Activated T-cell treated with anti-CD3 and anti-CD28 coated beads for 1 hour (primary cell): ENCODE measurements around the gene GCN1.
"Not testable (repeated sequence)": the region's sequence is repeated elsewhere in the genome, so short reads cannot be mapped to it uniquely, and the experiment has no call there.

Source experiments
- DNase-seq: peaks from one replicate; pipeline ENCODE4 v3.0.0-alpha.2; 2020; ENCODE audit warnings: low read depth

Gene GCN1

GRCh38 chr12:120213182-120213581 is 18.7 kb upstream of the GCN1 start:
- DNase-seq: not testable (repeated sequence)

GRCh38 chr12:120212301-120212700 is 17.8 kb upstream of the GCN1 start:
- no peak for DNase-seq

GRCh38 chr12:120211904-120212283 is 17.4 kb upstream of the GCN1 start:
- no peak for DNase-seq

- DNase-seq: no peak
Measured at GRCh38 chr12:120211243-120211903, 16.9 kb upstream of the GCN1 start.

GRCh38 chr12:120209851-120210250 is 15.3 kb upstream of the GCN1 start:
- no peak for DNase-seq

GRCh38 chr12:120207227-120207626 is 12.7 kb upstream of the GCN1 start:
- DNase-seq: no peak

- DNase-seq: not testable (repeated sequence)
Measured at GRCh38 chr12:120206781-120207180, 12.3 kb upstream of the GCN1 start.

- DNase-seq: no peak
Measured at GRCh38 chr12:120206228-120206627, 11.7 kb upstream of the GCN1 start.

- no peak for DNase-seq
Measured at GRCh38 chr12:120204171-120204570, 9.7 kb upstream of the GCN1 start.

- DNase-seq: no peak
Measured at GRCh38 chr12:120200364-120200800, 5.9 kb upstream of the GCN1 start.

GRCh38 chr12:120199595-120200306 is 5.2 kb upstream of the GCN1 start:
- DNase-seq: no peak

GRCh38 chr12:120199025-120199424 is 4.5 kb upstream of the GCN1 start:
- no peak for DNase-seq

GRCh38 chr12:120197542-120197887 is 3.0 kb upstream of the GCN1 start:
- DNase-seq: no peak

GRCh38 chr12:120196817-120197541 is 2.5 kb upstream of the GCN1 start:
- DNase-seq: not testable (repeated sequence)

GRCh38 chr12:120196363-120196762 is 1.8 kb upstream of the GCN1 start:
- DNase-seq: no peak

- no peak for DNase-seq
Measured at GRCh38 chr12:120194226-120194533, 335 bp downstream of the GCN1 start.

GRCh38 chr12:120193286-120193685 is 1.2 kb downstream of the GCN1 start:
- not testable (repeated sequence) for DNase-seq

- DNase-seq: no peak
Measured at GRCh38 chr12:120190985-120191480, 3.5 kb downstream of the GCN1 start.

GRCh38 chr12:120190386-120190785 is 4.1 kb downstream of the GCN1 start:
- DNase-seq: no peak

- DNase-seq: no peak
Measured at GRCh38 chr12:120186654-120187053, 7.9 kb downstream of the GCN1 start.

GRCh38 chr12:120183211-120183631 is 11.3 kb downstream of the GCN1 start:
- no peak for DNase-seq

GRCh38 chr12:120181991-120182631 is 12.4 kb downstream of the GCN1 start:
- no peak for DNase-seq

- no peak for DNase-seq
Measured at GRCh38 chr12:120180975-120181374, 13.5 kb downstream of the GCN1 start.
